Mesodermal cell (in vitro differentiated cells): ENCODE measurements around the gene CNTFR.
A peak's percentile ranks its signal among the peaks of the same experiment; 100 is the strongest.

ENCODE experiments used
- H3K27ac ChIP-seq: 2 replicates; pipeline ENCODE4 v1.7.0; 2013; ENCODE audit warnings: mild to moderate bottlenecking, low read depth, low read length, moderate library complexity; ENCODE audit not compliant: severe bottlenecking
- H3K36me3 ChIP-seq: 2 replicates; pipeline ENCODE4 v1.7.1; 2013; ENCODE audit warnings: mild to moderate bottlenecking, low read length, moderate library complexity; ENCODE audit not compliant: control insufficient read depth, insufficient read depth
- H3K4me1 ChIP-seq: one replicate; pipeline ENCODE4 v1.7.1; 2013; ENCODE audit warnings: mild to moderate bottlenecking, low read length; ENCODE audit not compliant: insufficient read depth, control insufficient read depth, poor library complexity, severe bottlenecking
- H3K4me3 ChIP-seq: 2 replicates; pipeline ENCODE4 v1.7.0; 2013; ENCODE audit warnings: low read length, control low read depth, mild to moderate bottlenecking; ENCODE audit not compliant: insufficient read depth, poor library complexity, severe bottlenecking; ENCODE audit errors: extremely low read depth
- H3K9me3 ChIP-seq: 2 replicates; pipeline ENCODE4 v1.7.1; 2013; ENCODE audit warnings: mild to moderate bottlenecking, low read length, moderate library complexity; ENCODE audit not compliant: control insufficient read depth
- WGBS, 2 experiments: methylation state at CpG; one replicate each; pipeline ENCODE4 v1.1.5; 2013; ENCODE audit warnings: missing lambda C conversion rate in 2 of 2; ENCODE audit not compliant: insufficient coverage in 2 of 2; 5-methylcytosine and 5-hydroxymethylcytosine counted together

Gene CNTFR

DNA sequence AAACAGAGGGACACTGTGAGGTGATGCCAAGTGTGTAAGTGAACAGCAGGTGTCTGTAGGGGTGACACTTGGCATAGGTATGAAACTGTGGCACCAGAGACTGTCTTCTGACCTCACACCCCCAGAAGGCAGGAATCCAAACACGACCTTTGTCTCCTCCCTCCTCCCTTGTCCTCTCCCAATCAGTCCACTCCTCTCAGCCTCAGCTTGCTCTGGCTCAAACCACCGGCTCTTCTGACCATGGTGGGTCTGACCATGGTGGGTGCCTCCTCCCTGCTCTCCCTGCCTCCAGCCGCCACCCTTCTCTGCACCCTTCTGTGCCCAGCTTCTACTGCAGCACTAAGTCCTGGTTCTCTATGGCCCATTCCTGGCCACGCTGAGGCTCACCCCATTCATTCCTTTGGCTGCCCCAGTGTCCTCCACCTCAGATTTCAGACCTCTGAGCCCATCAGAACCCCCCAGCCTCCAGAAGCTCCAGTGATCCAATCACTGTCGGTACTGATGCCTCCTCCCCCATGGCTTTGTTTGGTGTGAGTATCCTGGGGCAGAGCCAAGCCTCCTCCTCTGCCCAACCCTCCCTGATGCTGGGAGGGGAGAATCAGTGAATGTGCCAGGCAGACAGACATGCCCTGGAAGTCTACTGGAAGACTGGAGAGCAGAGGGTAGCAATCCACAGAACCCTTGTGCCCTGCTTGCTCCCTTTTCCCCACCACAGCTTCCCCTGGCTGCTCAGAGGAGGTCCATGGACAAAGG lies 41.1 kb upstream of the CNTFR start:
- H3K27ac ChIP-seq = no peak overlapping the region

DNA sequence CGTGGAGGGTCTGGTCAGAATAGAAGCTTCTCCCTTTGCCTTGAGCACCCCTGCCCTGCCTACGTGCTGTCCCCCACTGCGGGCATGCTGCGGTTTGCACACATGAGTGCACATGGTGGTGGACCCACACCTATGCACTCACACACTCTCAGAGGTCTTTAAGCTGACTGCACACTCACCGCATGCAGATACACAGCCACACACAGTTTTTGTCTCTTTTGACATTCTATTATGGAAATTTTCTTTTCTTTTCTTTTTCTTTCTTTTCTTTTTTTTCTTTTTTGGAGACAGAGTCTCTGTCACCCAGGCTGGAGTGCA lies 39.9 kb upstream of the CNTFR start:
- 21 to 35% methylated on average over 4 to 5 of the region's 5 CpGs for WGBS, 2 experiments
- H3K27ac ChIP-seq = no peak overlapping the region
- H3K9me3 ChIP-seq = no peaks in the 10 kb centered on the region
- H3K4me3 ChIP-seq = no peak overlapping the region
- no peaks in the 10 kb centered on the region for H3K36me3 ChIP-seq
- peaks cover 7% of the 10 kb centered on the region for H3K4me1 ChIP-seq

More for the DNA sequence above, 41.1 kb upstream of the CNTFR start:
- Histone ChIP-seq H3K36me3 (no peaks in the 10 kb centered on the region), H3K4me1 (no peaks in the 10 kb centered on the region), H3K4me3 (no peak overlapping the region), H3K9me3 (no peaks in the 10 kb centered on the region)
- 58 to 60% methylated on average over 4 of the region's 5 CpGs for WGBS, 2 experiments

DNA sequence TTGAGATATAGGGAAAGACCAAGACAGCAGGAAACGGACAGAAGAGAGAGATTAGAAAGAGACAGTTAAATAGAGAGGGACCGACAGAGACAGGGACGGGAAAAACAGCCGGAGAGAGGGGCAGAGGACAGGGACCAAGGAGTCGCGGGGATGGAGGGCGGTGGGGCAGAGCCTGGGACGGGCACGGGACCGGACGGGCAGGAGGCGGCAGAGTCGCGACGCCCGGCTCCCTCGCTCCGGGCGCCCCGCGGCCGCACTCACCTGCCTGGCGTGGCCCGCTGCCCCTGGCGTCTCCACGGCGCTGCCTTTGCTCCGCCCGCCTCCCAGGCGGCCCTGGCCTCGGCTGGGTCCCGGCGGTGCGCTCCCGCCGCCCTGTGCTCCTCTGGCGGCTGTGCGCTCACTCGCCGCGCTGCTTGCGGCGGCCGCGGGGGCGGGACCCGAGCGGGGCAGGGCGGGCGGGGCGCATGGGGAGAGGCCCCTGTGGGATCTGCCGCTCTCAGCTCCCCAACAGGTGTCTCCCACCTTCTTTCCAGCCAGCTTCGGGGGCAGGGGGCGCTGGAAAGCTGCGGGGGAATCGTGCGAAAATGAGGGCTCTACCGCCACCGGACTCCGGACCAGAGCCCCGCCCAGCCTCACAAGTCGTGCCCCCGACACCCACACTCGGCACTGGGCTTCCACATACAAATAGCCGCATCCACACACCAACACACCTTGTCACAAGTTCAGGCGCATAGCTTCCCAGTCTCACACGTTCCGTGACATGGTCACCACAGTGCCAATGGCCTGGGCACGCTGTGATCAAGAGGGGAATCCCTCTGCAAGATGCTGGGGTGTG lies 39.3 kb upstream of the CNTFR start, which contains the start of gene ARID3C:
Gene ARID3C (minus strand): TSS at position 411 of the 835 bp plus-strand sequence. CDS start 1,052 bp downstream, outside the sequence.
- Histone ChIP-seq H3K9me3 (no peaks in the 10 kb centered on the region), H3K27ac (no peak within 1 kb of the TSS), H3K4me1 (peaks cover 9% of the 10 kb centered on the region), H3K36me3 (no peaks in the 10 kb centered on the region), H3K4me3 (peak within 1 kb of the TSS; percentile 19)
- 3 to 4% methylated on average over 55 to 60 of the region's 69 CpGs for WGBS, 2 experiments

DNA sequence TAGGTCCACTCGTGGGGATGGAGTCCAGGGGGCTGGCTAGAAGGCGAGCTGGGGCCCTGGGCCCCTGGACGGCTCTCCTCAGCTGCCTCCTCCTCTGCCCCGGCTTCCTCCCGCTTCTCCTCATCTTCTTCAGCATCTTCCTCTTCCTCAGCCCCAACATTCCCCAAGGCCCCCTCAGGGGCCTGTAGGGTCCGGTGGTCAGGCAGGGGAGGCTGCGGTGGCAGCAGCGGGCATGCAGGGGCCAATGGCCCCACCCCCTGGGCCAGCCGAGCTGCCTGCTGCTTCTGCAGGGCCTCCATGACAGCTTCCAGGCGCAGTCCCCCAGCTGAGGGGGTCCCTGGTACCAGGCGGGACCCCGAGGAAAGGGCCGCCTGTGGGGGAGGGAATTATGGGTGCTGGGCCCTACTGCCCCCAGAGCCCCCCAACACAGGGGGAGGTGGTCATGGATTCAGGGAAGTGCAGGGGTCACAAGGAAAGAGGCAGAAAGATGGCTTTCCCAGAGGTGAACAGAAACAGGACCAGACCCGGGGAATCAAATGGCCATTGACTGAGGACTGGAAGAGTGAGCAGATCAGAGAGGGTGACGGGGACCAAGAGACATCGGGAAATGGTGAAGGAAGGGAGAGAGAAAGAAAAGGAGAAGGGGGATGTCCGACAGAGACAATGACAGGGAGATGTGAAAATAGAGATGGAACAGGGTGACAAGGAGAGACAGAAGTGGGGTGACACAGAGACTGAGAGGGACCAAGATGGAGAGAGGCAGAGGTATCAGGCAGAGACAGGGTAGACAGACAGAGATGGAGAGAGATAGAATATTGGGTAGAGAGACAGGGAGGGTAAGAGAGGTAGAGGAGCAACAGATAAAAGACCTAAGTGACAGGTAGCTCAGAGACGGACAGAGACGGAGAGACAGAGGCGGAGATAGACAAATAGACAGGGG lies 38.5 kb upstream of the CNTFR start:
- Histone ChIP-seq H3K36me3 (no peaks in the 10 kb centered on the region), H3K9me3 (no peaks in the 10 kb centered on the region), H3K4me1 (peaks cover 9% of the 10 kb centered on the region), H3K27ac (no peak overlapping the region), H3K4me3 (peak overlapping the region; percentile 19)
- 40 to 58% methylated on average over 10 to 16 of the region's 20 CpGs for WGBS, 2 experiments

DNA sequence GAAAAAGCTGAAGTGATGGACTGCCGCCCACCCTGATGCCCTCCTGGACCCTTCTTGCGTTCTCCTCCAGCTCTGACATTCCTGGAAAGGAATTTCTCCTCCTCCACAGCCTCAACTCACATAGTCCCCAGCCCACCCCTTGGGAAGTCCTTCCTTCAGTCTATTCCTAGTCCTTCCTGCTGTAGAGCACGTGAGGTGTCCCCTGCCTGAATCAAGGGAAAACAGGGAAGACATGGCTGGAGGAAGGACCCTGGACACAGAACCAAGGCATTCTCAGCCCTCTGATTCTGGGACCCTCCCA lies 35.6 kb upstream of the CNTFR start:
- Histone ChIP-seq H3K4me1 (peaks cover 9% of the 10 kb centered on the region), H3K4me3 (no peak overlapping the region), H3K36me3 (no peaks in the 10 kb centered on the region), H3K9me3 (no peaks in the 10 kb centered on the region), H3K27ac (no peak overlapping the region)
- WGBS, 2 experiments = 65 to 84% methylated on average over 2 of the region's 3 CpGs

DNA sequence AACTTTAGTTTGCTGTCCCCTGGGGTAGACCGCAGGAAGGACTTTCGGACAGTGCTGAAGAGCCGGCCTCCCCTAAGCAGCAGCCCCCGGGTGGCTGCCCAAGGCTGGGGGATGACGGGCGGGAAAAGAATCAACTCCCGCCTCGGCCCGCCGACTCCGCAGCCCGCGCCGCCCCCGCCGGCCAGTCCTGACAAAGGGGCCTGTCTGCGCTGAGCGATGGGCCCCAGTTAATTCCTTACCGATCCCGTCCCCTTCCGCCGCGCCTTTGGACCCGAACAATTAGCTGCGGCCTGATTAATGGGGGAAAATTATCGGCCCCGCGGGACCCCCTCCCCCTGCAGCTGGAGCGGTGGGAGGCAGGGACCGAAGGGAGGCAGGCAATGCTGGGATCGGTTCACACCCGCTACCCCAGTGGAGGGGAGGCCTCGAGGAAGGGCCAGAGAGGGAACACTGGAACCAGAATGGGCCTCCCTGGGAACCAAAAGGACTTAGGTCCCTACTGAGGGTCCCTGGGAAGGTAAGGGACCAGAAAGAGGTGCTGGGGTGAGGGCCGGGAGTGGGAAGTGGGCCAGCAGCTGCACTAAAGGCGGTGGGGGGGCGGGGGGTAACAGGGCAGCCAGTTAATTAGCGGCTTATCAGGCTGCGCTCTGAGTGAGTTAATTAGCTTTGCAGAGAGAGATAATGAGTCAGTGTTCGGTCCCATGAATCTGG lies 35.1 kb upstream of the CNTFR start:
- no peaks in the 10 kb centered on the region for H3K36me3 ChIP-seq
- 28 to 36% methylated on average over 9 to 37 of the region's 39 CpGs for WGBS, 2 experiments
- no peaks in the 10 kb centered on the region for H3K9me3 ChIP-seq
- peaks cover 9% of the 10 kb centered on the region for H3K4me1 ChIP-seq
- no peak overlapping the region for H3K27ac ChIP-seq
- H3K4me3 ChIP-seq = no peak overlapping the region

DNA sequence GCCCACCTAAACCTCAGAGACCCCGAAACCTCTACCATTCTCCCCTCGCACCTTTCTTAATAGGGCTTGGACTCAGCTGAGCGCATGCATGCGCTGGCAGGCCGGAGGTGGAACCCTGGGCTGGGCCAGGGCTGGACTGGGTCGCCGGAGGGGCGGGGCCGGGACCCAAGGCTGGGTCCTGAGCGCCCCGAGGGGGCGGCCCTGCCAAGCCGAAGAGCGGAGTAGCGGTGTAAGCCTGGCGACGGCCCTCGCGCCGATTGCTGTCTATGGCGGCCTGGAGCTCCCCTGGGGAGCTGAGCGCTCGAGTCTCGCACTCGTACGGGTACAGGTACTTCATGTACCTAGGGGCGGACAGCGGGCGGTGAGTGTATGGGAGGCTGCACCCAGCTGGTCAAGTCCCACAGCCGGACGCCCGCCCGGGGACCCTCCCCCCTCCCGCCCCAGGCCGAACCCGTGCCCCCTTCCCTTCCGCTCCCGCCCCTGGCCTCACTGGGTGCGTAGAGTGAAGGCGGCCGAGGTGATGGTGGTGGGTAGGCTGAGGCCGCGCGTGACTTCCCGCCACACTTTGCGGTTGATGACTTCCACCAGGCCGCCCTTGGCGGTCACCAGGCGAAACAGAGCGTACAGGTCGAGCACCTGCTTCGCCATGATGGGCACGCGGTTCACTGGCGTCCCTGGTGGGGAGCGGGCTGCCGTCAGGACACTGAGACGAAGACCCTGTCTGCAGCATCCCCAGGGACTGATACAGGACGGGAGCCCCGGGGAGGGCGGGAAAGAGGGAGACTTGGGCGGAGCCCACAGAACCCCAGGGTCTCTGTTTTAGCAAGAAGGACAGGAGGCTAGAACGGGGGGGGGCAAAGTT lies 34.1 kb upstream of the CNTFR start:
- Histone ChIP-seq H3K4me1 (peaks cover 9% of the 10 kb centered on the region), H3K36me3 (no peaks in the 10 kb centered on the region), H3K9me3 (no peaks in the 10 kb centered on the region), H3K27ac (no peak overlapping the region), H3K4me3 (no peak overlapping the region)
- 77 to 89% methylated on average over 39 to 62 of the region's 63 CpGs for WGBS, 2 experiments

DNA sequence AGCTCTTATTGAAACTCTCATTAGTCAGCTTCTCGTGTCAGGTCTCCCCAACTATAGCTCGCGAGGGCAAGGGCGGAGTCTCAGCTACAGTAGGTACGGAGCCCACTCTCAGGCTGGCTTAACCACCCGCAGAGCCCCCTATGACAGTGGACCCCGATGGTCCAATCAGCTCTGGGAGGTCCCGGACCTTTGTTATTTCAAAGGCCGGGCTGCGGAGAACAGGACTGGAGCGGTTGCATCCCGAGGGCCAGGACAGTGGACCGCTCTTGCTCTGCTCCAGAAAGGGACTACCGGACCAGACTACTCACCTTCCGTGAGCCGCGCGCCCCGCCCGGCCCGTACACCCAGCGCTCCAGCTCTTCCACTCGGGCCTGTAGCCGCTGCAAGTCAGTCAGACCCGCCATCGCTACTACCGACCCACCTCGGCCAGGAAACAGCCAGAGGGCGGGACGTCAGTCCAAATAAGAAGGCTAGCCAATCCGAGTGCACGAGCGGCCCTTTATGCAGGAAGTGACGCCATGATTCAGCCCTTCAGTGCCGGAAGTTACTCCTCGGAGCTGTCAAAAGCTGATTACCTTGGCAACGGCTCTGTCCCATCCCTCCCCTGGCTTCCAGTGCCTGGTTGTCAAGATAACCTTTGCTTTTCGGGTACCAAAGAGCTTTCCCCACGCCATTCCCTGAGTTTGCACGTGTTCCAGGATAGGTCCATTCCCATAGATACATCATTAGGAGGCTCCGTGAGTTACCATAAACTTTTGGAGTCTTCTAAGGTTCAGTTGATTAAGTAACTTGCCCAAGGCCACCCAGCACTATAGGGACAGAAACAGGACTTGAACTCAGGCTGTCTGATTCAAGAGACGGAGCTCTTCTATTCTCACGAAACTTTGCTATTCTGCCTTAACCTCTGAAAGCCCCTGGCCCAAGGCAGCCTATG lies 30.8 kb upstream of the CNTFR start, which contains the start of gene DCTN3:
Gene DCTN3 (minus strand): TSS at position 435 of the 934 bp plus-strand sequence. CDS start 31 bp downstream, at position 404.
- Histone ChIP-seq H3K4me3 (peak within 1 kb of the TSS; percentile 94), H3K36me3 (peaks cover 25% of the 10 kb centered on the region), H3K4me1 (peaks cover 9% of the 10 kb centered on the region), H3K9me3 (no peaks in the 10 kb centered on the region), H3K27ac (no peak within 1 kb of the TSS)
- WGBS, 2 experiments = 4 to 7% methylated on average over 38 to 41 of the region's 43 CpGs

DNA sequence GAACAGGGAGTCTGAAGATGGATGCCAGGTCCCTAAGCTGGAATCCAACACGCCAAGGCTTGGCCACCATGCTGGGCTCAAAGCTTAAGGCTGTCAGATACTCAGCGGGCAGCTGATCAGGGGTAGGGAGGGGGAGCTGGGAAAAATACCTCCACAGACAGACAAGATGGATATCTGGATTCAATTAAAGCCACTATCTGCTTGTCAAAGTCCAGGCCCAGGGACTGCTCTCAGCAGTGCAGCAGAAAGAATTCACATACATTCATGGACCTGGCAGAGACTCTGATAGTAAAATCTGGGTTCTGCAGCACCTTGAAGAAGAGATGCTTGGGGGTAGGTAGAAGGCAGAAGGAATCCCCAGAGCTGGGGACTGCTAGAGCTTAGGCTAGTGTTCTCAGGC lies 25.6 kb upstream of the CNTFR start:
- no peaks in the 10 kb centered on the region for H3K9me3 ChIP-seq
- H3K27ac ChIP-seq = no peak overlapping the region
- H3K4me1 ChIP-seq = peaks cover 5% of the 10 kb centered on the region
- WGBS, 2 experiments = 85% methylated on average over 2 of the region's 2 CpGs; no CpG with 5 or more reads in 1 of the 2 experiments
- H3K36me3 ChIP-seq = peaks cover 38% of the 10 kb centered on the region
- H3K4me3 ChIP-seq = no peak overlapping the region
